Body of pancreas (tissue), 4 donors: ENCODE measurements around the gene MYO15A. TPM values are rescaled to one million over a fixed set of nuclear protein-coding genes. Genes with fewer than 3 reads are reported as not detected.

ENCODE experiments used
- ATAC-seq: fragments of 150-250 bp; one replicate; pipeline ENCODE4 v1.9.1; 2016
- DNase-seq, 4 donors: peaks; one replicate each; pipeline ENCODE4 v3.0.0-alpha.2; 2019
- H3K27ac ChIP-seq, 4 donors: fragments of 200-600 bp; sonication (generic); 1 replicate in 3 of 4; 2 replicates in 1 of 4; pipeline versions ENCODE4 v1.5.1 to v1.6.1; 2016 to 2019; ENCODE audit warnings: mild to moderate bottlenecking in 1 of 4, mixed read lengths in 1 of 4, moderate library complexity in 1 of 4
- H3K27me3 ChIP-seq, 2 donors: fragments of 200-600 bp; sonication (generic); one replicate each; pipeline ENCODE4 v1.6.0; 2016; ENCODE audit warnings: mild to moderate bottlenecking in 1 of 2
- H3K36me3 ChIP-seq, 2 donors: fragments of 200-600 bp; sonication (generic); replicated peaks in 1 of 2; 2 replicates each; pipeline ENCODE4 v1.5.1; 2016; ENCODE audit warnings: low read depth in 2 of 2; ENCODE audit not compliant: insufficient read depth in 1 of 2
- H3K4me1 ChIP-seq: fragments of 200-600 bp; sonication (generic); one replicate; pipeline ENCODE4 v1.6.0; 2016
- H3K4me3 ChIP-seq, 2 donors: fragments of 200-600 bp; sonication (generic); 1 replicate in 1 of 2; 2 replicates in 1 of 2; pipeline ENCODE4 v1.5.1; 2016 to 2019
- H3K9me3 ChIP-seq, 3 donors: fragments of 200-600 bp; sonication (generic); 1 replicate in 2 of 3; 2 replicates in 1 of 3; pipeline ENCODE4 v1.5.1; 2016
- CTCF ChIP-seq, 7 experiments: fragments of 450-650 bp in 4 of 7; fragments of 200-600 bp in 3 of 7; sonication (generic) in 3 of 7; IDR thresholded peaks; one replicate each; pipeline ENCODE4 v1.5.1; 2016 to 2019; ENCODE audit warnings: antibody characterized with exemption in 7 of 7
- POLR2A ChIP-seq, 3 donors: fragments of 450-650 bp; IDR thresholded peaks; one replicate each; pipeline ENCODE4 v1.6.1; 2016; ENCODE audit warnings: antibody characterized with exemption in 3 of 3, mild to moderate bottlenecking in 2 of 3
- WGBS, 2 donors: methylation state at CpG; one replicate each; pipeline ENCODE4 v1.1.5; 2017; 5-methylcytosine and 5-hydroxymethylcytosine counted together
- intact Hi-C: fragments of 100-400 bp; cut with DNase I; formaldehyde crosslinking; loops from one replicate; pipeline ENCODE4 v1.15.1; 2023
- total RNA-seq, 2 donors: library from RNA; depleted of rRNA; stranded (reverse); fragments of >200 nt; gene quantifications; one replicate each; pipeline ENCODE4 v1.1.0, GENCODE V29; 2016

The MYO15A gene
- total RNA-seq, 2 donors from 2014 or later = under 0.01 to 1.3 TPM

- Histone ChIP-seq H3K4me1 (no peaks in the 10 kb centered on the region), H3K4me3 (no peak overlapping the region), H3K9me3 (no peaks in the 10 kb centered on the region), H3K27me3 (no peaks in the 10 kb centered on the region), H3K27ac (no peak overlapping the region), H3K36me3 (no peaks in the 10 kb centered on the region)
- WGBS, 2 donors = 1 to 9% methylated on average over 5 to 6 of the region's 6 CpGs
- TF ChIP-seq CTCF (IDR thresholded peaks at IDR 0.05) = peak; percentile 82 to 93 (median 89)
- TF ChIP-seq POLR2A (IDR thresholded peaks at IDR 0.05) = no peak
- ATAC-seq (peak; percentile 93), DNase-seq (peak; percentile 80 to 86 (median 81))
- intact Hi-C loops = no loop called here
These were observed 109.0 kb downstream of the MYO15A start for GRCh38 chr17:18217412-18218015.

- ATAC-seq = peak; percentile 39
- intact Hi-C loops = no loop called here
- Histone ChIP-seq H3K4me1 (no peaks in the 10 kb centered on the region), H3K9me3 (no peaks in the 10 kb centered on the region), H3K4me3 (no peak overlapping the region), H3K36me3 (no peaks in the 10 kb centered on the region), H3K27ac (no peak overlapping the region), H3K27me3 (no peaks in the 10 kb centered on the region)
- peak in 2 of 4 donors; percentile 27 to 38 for DNase-seq
- 41 to 56% methylated on average over 4 of the region's 4 CpGs for WGBS, 2 donors
- no peak for TF ChIP-seq POLR2A (IDR thresholded peaks at IDR 0.05)
- TF ChIP-seq CTCF (IDR thresholded peaks at IDR 0.05) = no peak
These were observed 110.3 kb downstream of the MYO15A start for GRCh38 chr17:18218756-18219415.

GRCh38 chr17:18224053-18224386, 115.5 kb downstream of the MYO15A start:
- ATAC-seq (no peak), DNase-seq (no peak)
- TF ChIP-seq CTCF (IDR thresholded peaks at IDR 0.05) (no peak), POLR2A (IDR thresholded peaks at IDR 0.05) (no peak)
- peaks cover 14% of the 10 kb centered on the region for H3K4me1 ChIP-seq
- H3K27me3 ChIP-seq = no peaks in the 10 kb centered on the region
- WGBS, 2 donors = 90 to 100% methylated on average over 2 to 4 of the region's 4 CpGs
- H3K4me3 ChIP-seq = no peak overlapping the region
- intact Hi-C loops = no loop called here
- H3K36me3 ChIP-seq = no peaks in the 10 kb centered on the region
- no peak overlapping the region for H3K27ac ChIP-seq
- H3K9me3 ChIP-seq = no peaks in the 10 kb centered on the region

- no peaks in the 10 kb centered on the region for H3K9me3 ChIP-seq
- 49 to 53% methylated on average over 11 to 23 of the region's 23 CpGs for WGBS, 2 donors
- TF ChIP-seq POLR2A (IDR thresholded peaks at IDR 0.05) = no peak
- TF ChIP-seq CTCF (IDR thresholded peaks at IDR 0.05) = no peak
- ATAC-seq = no peak
- intact Hi-C loops = no loop called here
- H3K4me1 ChIP-seq = peaks cover 14% of the 10 kb centered on the region
- no peak overlapping the region for H3K4me3 ChIP-seq
- peak in 1 of 4 donors; percentile 34 for DNase-seq
- H3K27ac ChIP-seq = peak overlapping the region in 1 of 4 donors; percentile 27
- H3K27me3 ChIP-seq = no peaks in the 10 kb centered on the region
- H3K36me3 ChIP-seq = no peaks in the 10 kb centered on the region
These were observed 116.0 kb downstream of the MYO15A start for GRCh38 chr17:18224387-18225120.
